Adrenal gland (tissue), 12 donors: ENCODE results near the gene BPIFB6. TPM values are rescaled to one million over a fixed set of nuclear protein-coding genes. Genes with fewer than 3 reads are reported as not detected.

Experiments used
- DNase-seq, 7 donors: peaks; one replicate each; pipeline ENCODE4 v3.0.0-alpha.2; 2019 to 2020
- H3K27ac ChIP-seq, 5 donors: fragments of 200-600 bp; sonication (generic) in 4 of 5; 1 replicate in 3 of 5; 2 replicates in 2 of 5; pipeline versions ENCODE4 v1.5.1 to v1.8.0; 2016 to 2020; ENCODE audit warnings: mild to moderate bottlenecking in 1 of 5
- H3K27me3 ChIP-seq: fragments of 200-600 bp; 2 replicates; pipeline ENCODE4 v1.8.0; 2021
- H3K36me3 ChIP-seq, 2 donors: fragments of 200-600 bp; replicated peaks in 1 of 2; 1 replicate in 1 of 2; 2 replicates in 1 of 2; pipeline versions ENCODE4 v1.5.1 to v1.8.0; 2018 to 2022
- H3K4me1 ChIP-seq, 2 donors: fragments of 200-600 bp; replicated peaks in 1 of 2; 1 replicate in 1 of 2; 2 replicates in 1 of 2; pipeline versions ENCODE4 v1.5.1 to v1.8.0; 2018 to 2021
- H3K4me3 ChIP-seq, 4 donors: fragments of 200-600 bp; sonication (generic) in 3 of 4; one replicate each; pipeline ENCODE4 v1.5.1; 2016 to 2018
- H3K9me3 ChIP-seq, 3 donors: fragments of 200-600 bp; sonication (generic) in 1 of 3; replicated peaks in 1 of 3; 1 replicate in 2 of 3; 2 replicates in 1 of 3; pipeline versions ENCODE4 v1.5.1 to v1.8.0; 2016 to 2021
- CTCF ChIP-seq, 6 experiments: fragments of 450-650 bp in 4 of 6; fragments of 200-600 bp in 2 of 6; sonication (generic) in 1 of 6; IDR thresholded peaks; 1 replicate in 5 of 6; 2 replicates in 1 of 6; pipeline versions ENCODE4 v1.5.1 to v1.8.0; 2016 to 2021; ENCODE audit warnings: antibody characterized with exemption in 6 of 6, mild to moderate bottlenecking in 2 of 6, moderate library complexity in 1 of 6
- POLR2A ChIP-seq, 2 donors: fragments of 450-650 bp; IDR thresholded peaks; one replicate each; pipeline ENCODE4 v1.6.1; 2017; ENCODE audit warnings: antibody characterized with exemption in 2 of 2, mild to moderate bottlenecking in 2 of 2, moderate library complexity in 1 of 2
- WGBS, 4 donors: extraction: QIAGEN DNeasy Blood & Tissue Kit in 2 of 4; methylation state at CpG; one replicate each; pipeline versions ENCODE4 v1.1.5 to v1.1.7; 2013 to 2017; 5-methylcytosine and 5-hydroxymethylcytosine counted together
- intact Hi-C, 2 donors: fragments of 100-400 bp; cut with DNase I; formaldehyde crosslinking; loops; one replicate each; pipeline versions ENCODE4 v1.14.1 to v1.15.0; 2022 to 2023
- polyA plus RNA-seq, 3 donors: library from polyadenylated mRNA; stranded (reverse); fragments of 200-250 nt in 2 of 3; fragments of 350-450 nt in 1 of 3; fragmentation: Illumina TruSeq in 1 of 3; extraction: RNeasy Lipid Tissue Mini Kit (QIAGEN cat#74804) in 1 of 3; gene quantifications; one replicate each; pipeline ENCODE4 v1.2.3, GENCODE V29; 2013 to 2014
- total RNA-seq, 9 donors: library from RNA; depleted of rRNA in 4 of 9; stranded (reverse); fragments of >200 nt in 4 of 9; fragments of 120-200 nt in 1 of 9; fragmentation: NEBNext Ultra II Directional in 1 of 9; extraction: Animal tissue kit (Norgen Biotek cat#: 25700) in 1 of 9; gene quantifications; one replicate each; pipeline versions ENCODE4 v1.1.0 to v1.2.4, GENCODE V29; 2013 to 2023
- donor health status: healthy with polysubstance abuse.
- donor health status: Bipolar disorder and iron deficiency.
- donor health status: DM: yes; HTN: yes; CAD: no.
- donor health status: DM: no; HTN: no; CAD: no.
- donor health status: DM: no; HTN: no; CAD: no.
- donor health status: DM: yes; HTN: yes; CAD: no.

Gene BPIFB6
- total and polyA plus RNA-seq, 12 donors, result not detected

GRCh38 chr20:33024243-33024560 lies 7.2 kb upstream of the BPIFB6 start:
- 63 to 73% (median 65%) methylated on average over 1 of the region's 1 CpG for WGBS, 4 donors
- Histone ChIP-seq H3K36me3 (no peaks in the 10 kb centered on the region), H3K4me3 (no peak overlapping the region), H3K9me3 (no peaks in the 10 kb centered on the region), H3K4me1 (no peaks in the 10 kb centered on the region), H3K27ac (no peak overlapping the region), H3K27me3 (no peaks in the 10 kb centered on the region)
- DNase-seq, result no peak
- intact Hi-C loops, result no loop called here
- TF ChIP-seq POLR2A (IDR thresholded peaks at IDR 0.05) (no peak), CTCF (IDR thresholded peaks at IDR 0.05) (no peak)

GRCh38 chr20:33024609-33025317 lies 6.7 kb upstream of the BPIFB6 start:
- intact Hi-C loops, result no loop called here
- TF ChIP-seq CTCF (IDR thresholded peaks at IDR 0.05), result no peak
- no peak for DNase-seq
- 60 to 66% (median 62%) methylated on average over 5 of the region's 5 CpGs for WGBS, 4 donors
- Histone ChIP-seq H3K9me3 (no peaks in the 10 kb centered on the region), H3K36me3 (no peaks in the 10 kb centered on the region), H3K4me3 (no peak overlapping the region), H3K27me3 (no peaks in the 10 kb centered on the region), H3K4me1 (no peaks in the 10 kb centered on the region), H3K27ac (no peak overlapping the region)

GRCh38 chr20:33025318-33025876 lies 6.1 kb upstream of the BPIFB6 start:
- no peak for TF ChIP-seq CTCF (IDR thresholded peaks at IDR 0.05)
- no peak for TF ChIP-seq POLR2A (IDR thresholded peaks at IDR 0.05)
- H3K4me1 ChIP-seq, result no peaks in the 10 kb centered on the region
- no peak for DNase-seq
- H3K27me3 ChIP-seq, result no peaks in the 10 kb centered on the region
- 44 to 84% (median 70%) methylated on average over 9 of the region's 9 CpGs for WGBS, 4 donors
- no peaks in the 10 kb centered on the region for H3K9me3 ChIP-seq
- no peak overlapping the region for H3K4me3 ChIP-seq
- intact Hi-C loops, result no loop called here
- H3K36me3 ChIP-seq, result no peaks in the 10 kb centered on the region
- no peak overlapping the region for H3K27ac ChIP-seq

- TF ChIP-seq CTCF (IDR thresholded peaks at IDR 0.05) (no peak), POLR2A (IDR thresholded peaks at IDR 0.05) (no peak)
- intact Hi-C loops, result no loop called here
- no peaks in the 10 kb centered on the region for H3K4me1 ChIP-seq
- no peaks in the 10 kb centered on the region for H3K27me3 ChIP-seq
- WGBS, 4 donors, result 62 to 81% (median 72%) methylated on average over 5 of the region's 5 CpGs
- no peak for DNase-seq
- H3K9me3 ChIP-seq, result no peaks in the 10 kb centered on the region
- H3K27ac ChIP-seq, result no peak overlapping the region
- no peak overlapping the region for H3K4me3 ChIP-seq
- H3K36me3 ChIP-seq, result no peaks in the 10 kb centered on the region
Observed at GRCh38 chr20:33026072-33026778, 5.2 kb upstream of the BPIFB6 start.
